Testis (tissue), 3 donors: ENCODE results near the gene ALPG. TPM values are rescaled to one million over a fixed set of nuclear protein-coding genes. Genes with fewer than 3 reads are reported as not detected.

Experiments used
- DNase-seq: peaks from one replicate; pipeline ENCODE4 v3.0.0-alpha.2; 2019
- H3K27ac ChIP-seq, 2 donors: fragments of 200-600 bp; sonication (generic); one replicate each; pipeline ENCODE4 v1.5.1; 2019
- H3K27me3 ChIP-seq: fragments of 200-600 bp; sonication (generic); one replicate; pipeline ENCODE4 v1.5.1; 2019
- H3K36me3 ChIP-seq: fragments of 200-600 bp; sonication (generic); one replicate; pipeline ENCODE4 v1.5.1; 2017; ENCODE audit warnings: low read depth; ENCODE audit errors: missing control alignments
- H3K4me1 ChIP-seq: fragments of 200-600 bp; sonication (generic); one replicate; pipeline ENCODE4 v1.5.1; 2019
- H3K4me3 ChIP-seq, 2 donors: fragments of 200-600 bp; sonication (generic); one replicate each; pipeline ENCODE4 v1.5.1; 2017 to 2019
- H3K9me3 ChIP-seq: fragments of 200-600 bp; sonication (generic); one replicate; pipeline ENCODE4 v1.5.1; 2017
- CTCF ChIP-seq, 3 experiments: fragments of 450-650 bp in 2 of 3; fragments of 200-600 bp in 1 of 3; sonication (generic) in 1 of 3; IDR thresholded peaks; one replicate each; pipeline ENCODE4 v1.5.1; 2016 to 2019; ENCODE audit warnings: antibody characterized with exemption in 3 of 3, mild to moderate bottlenecking in 2 of 3, moderate library complexity in 1 of 3
- POLR2A ChIP-seq: fragments of 450-650 bp; IDR thresholded peaks from one replicate; pipeline ENCODE4 v1.6.1; 2017; ENCODE audit warnings: antibody characterized with exemption, mild to moderate bottlenecking, moderate library complexity
- WGBS, 2 donors: methylation state at CpG; one replicate each; pipeline ENCODE4 v1.1.5; 2018; 5-methylcytosine and 5-hydroxymethylcytosine counted together
- intact Hi-C: fragments of 100-400 bp; cut with DNase I; formaldehyde crosslinking; loops from one replicate; pipeline ENCODE4 v1.15.1; 2023; ENCODE audit warnings: low total_unique reads
- polyA plus RNA-seq: library from polyadenylated mRNA; stranded (reverse); fragments of 350-450 nt; fragmentation: Illumina TruSeq; extraction: RNeasy Lipid Tissue Mini Kit (QIAGEN cat#74804); gene quantifications from one replicate; pipeline ENCODE4 v1.2.3, GENCODE V29; 2014; ENCODE audit warnings: low read depth, low replicate concordance; ENCODE audit not compliant: insufficient read depth
- total RNA-seq, 2 donors: library from RNA; depleted of rRNA; stranded (reverse); fragments of >200 nt; gene quantifications; one replicate each; pipeline ENCODE4 v1.2.3, GENCODE V29; 2016

The ALPG gene
- total and polyA plus RNA-seq, 3 donors from 2014 or later, result 0.44 to 1.0 (median 0.93) TPM

- TF ChIP-seq POLR2A, result no peak
- no peak for TF ChIP-seq CTCF (IDR thresholded peaks at IDR 0.05)
- WGBS, 2 donors, result 63% methylated on average over 9 of the region's 9 CpGs; no CpG with 5 or more reads in 1 of the 2 donors
- Histone ChIP-seq H3K27ac (no peak overlapping the region), H3K4me1 (no peaks in the 10 kb centered on the region), H3K9me3 (no peaks in the 10 kb centered on the region), H3K27me3 (no peaks in the 10 kb centered on the region), H3K4me3 (no peak overlapping the region), H3K36me3 (no peaks in the 10 kb centered on the region)
- DNase-seq, result no peak
- intact Hi-C loops, result no loop called here
Measured at GRCh38 chr2:232434091-232434490, 27.4 kb downstream of the ALPG start.

GRCh38 chr2:232434563-232435374 lies 28.1 kb downstream of the ALPG start:
- DNase-seq, result no peak
- Histone ChIP-seq H3K36me3 (no peaks in the 10 kb centered on the region), H3K27ac (no peak overlapping the region), H3K9me3 (no peaks in the 10 kb centered on the region), H3K4me3 (no peak overlapping the region), H3K27me3 (no peaks in the 10 kb centered on the region), H3K4me1 (no peaks in the 10 kb centered on the region)
- 94 to 95% methylated on average over 10 to 12 of the region's 12 CpGs for WGBS, 2 donors
- TF ChIP-seq CTCF (IDR thresholded peaks at IDR 0.05) (no peak), POLR2A (no peak)
- intact Hi-C loops, result loop anchor here (5.0 kb wide), 1 partner anchor 532 kb away; no protein-coding TSS in a partner anchor

GRCh38 chr2:232435375-232435648 lies 28.7 kb downstream of the ALPG start:
- Histone ChIP-seq H3K4me1 (no peaks in the 10 kb centered on the region), H3K36me3 (no peaks in the 10 kb centered on the region), H3K27me3 (no peaks in the 10 kb centered on the region), H3K4me3 (no peak overlapping the region), H3K27ac (no peak overlapping the region), H3K9me3 (no peaks in the 10 kb centered on the region)
- intact Hi-C loops, result loop anchor here (5.0 kb wide), 1 partner anchor 533 kb away; no protein-coding TSS in a partner anchor
- 97% methylated on average over 4 of the region's 4 CpGs for WGBS, 2 donors
- TF ChIP-seq CTCF (IDR thresholded peaks at IDR 0.05) (no peak), POLR2A (no peak)
- DNase-seq, result no peak

- no peaks in the 10 kb centered on the region for H3K4me1 ChIP-seq
- DNase-seq, result no peak
- no peak for TF ChIP-seq POLR2A
- TF ChIP-seq CTCF (IDR thresholded peaks at IDR 0.05), result no peak
- WGBS, 2 donors, result 80 to 94% methylated on average over 7 of the region's 7 CpGs
- no peaks in the 10 kb centered on the region for H3K27me3 ChIP-seq
- no peak overlapping the region for H3K4me3 ChIP-seq
- intact Hi-C loops, result loop anchor here (5.0 kb wide), 1 partner anchor 534 kb away; no protein-coding TSS in a partner anchor
- no peaks in the 10 kb centered on the region for H3K9me3 ChIP-seq
- H3K27ac ChIP-seq, result no peak overlapping the region
- H3K36me3 ChIP-seq, result no peaks in the 10 kb centered on the region
Measured at GRCh38 chr2:232435805-232436204, 29.2 kb downstream of the ALPG start.
